Right forelimb (tissue), 1 donor: ENCODE results near the gene ELP2.

ENCODE experiments used
- DNase-seq: peaks from one replicate; pipeline ENCODE4 v3.0.0-alpha.2; 2018

Gene ELP2

GRCh38 chr18:36124841-36125240 lies 4.9 kb upstream of the ELP2 start:
- DNase-seq = no peak

GRCh38 chr18:36126668-36127067 lies 3.0 kb upstream of the ELP2 start:
- DNase-seq = no peak

GRCh38 chr18:36127836-36128529 lies 1.7 kb upstream of the ELP2 start:
- DNase-seq = no peak

GRCh38 chr18:36128530-36128870 lies 1.2 kb upstream of the ELP2 start:
- no peak for DNase-seq

- DNase-seq = no peak
Observed at GRCh38 chr18:36128907-36129299, 796 bp upstream of the ELP2 start.

- DNase-seq = no peak
Observed at GRCh38 chr18:36130039-36130831, 536 bp downstream of the ELP2 start.

- no peak for DNase-seq
Observed at GRCh38 chr18:36130883-36131653, 1.4 kb downstream of the ELP2 start.

GRCh38 chr18:36131692-36132483 lies 2.2 kb downstream of the ELP2 start:
- DNase-seq = no peak

GRCh38 chr18:36132756-36133155 lies 3.1 kb downstream of the ELP2 start:
- no peak for DNase-seq

GRCh38 chr18:36135264-36135663 lies 5.6 kb downstream of the ELP2 start:
- DNase-seq = no peak

GRCh38 chr18:36139245-36139644 lies 9.5 kb downstream of the ELP2 start:
- no peak for DNase-seq

- no peak for DNase-seq
Observed at GRCh38 chr18:36141576-36141975, 11.9 kb downstream of the ELP2 start.

- DNase-seq = no peak
Observed at GRCh38 chr18:36142751-36143150, 13.1 kb downstream of the ELP2 start.

- DNase-seq = no peak
Observed at GRCh38 chr18:36143391-36143790, 13.7 kb downstream of the ELP2 start.

- no peak for DNase-seq
Observed at GRCh38 chr18:36149514-36150289, 20.0 kb downstream of the ELP2 start.

GRCh38 chr18:36152781-36153180 lies 23.1 kb downstream of the ELP2 start:
- no peak for DNase-seq

- DNase-seq = no peak
Observed at GRCh38 chr18:36153203-36153602, 23.5 kb downstream of the ELP2 start.

- no peak for DNase-seq
Observed at GRCh38 chr18:36153771-36154170, 24.1 kb downstream of the ELP2 start.

GRCh38 chr18:36155851-36156757 lies 26.4 kb downstream of the ELP2 start:
- DNase-seq = no peak

GRCh38 chr18:36157441-36157840 lies 27.7 kb downstream of the ELP2 start:
- DNase-seq = no peak

- DNase-seq = no peak
Observed at GRCh38 chr18:36158266-36158867, 28.7 kb downstream of the ELP2 start.
